ENCODE data around the gene LIPI.
"Not testable (repeated sequence)": the region's sequence is repeated elsewhere in the genome, so short reads cannot be mapped to it uniquely, and the experiment has no call there.

Gene LIPI

DNA sequence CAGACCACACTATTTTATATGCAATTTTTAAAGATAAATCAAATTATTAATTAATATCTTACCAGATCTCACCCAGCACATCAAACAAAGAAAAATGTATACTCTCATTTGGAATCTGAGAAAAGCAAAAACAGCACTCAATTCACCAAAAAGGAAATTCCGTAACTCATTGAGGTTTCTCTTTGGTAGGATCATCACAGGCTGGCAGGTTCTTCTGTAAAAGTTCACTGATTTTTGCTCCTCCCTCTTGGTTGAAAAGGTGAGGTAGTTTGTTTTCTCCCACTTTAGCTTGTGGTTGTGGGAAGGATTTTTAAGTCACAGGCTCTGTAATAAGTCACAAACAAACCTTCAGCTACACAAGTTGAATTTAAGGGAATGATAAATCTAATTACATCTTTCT lies at the start of gene LIPI:
LIPI (minus strand) TSS at position 218 of the 400 bp plus-strand sequence; CDS start at position 108, 110 bp downstream.
- DNase-seq = no peak

DNA sequence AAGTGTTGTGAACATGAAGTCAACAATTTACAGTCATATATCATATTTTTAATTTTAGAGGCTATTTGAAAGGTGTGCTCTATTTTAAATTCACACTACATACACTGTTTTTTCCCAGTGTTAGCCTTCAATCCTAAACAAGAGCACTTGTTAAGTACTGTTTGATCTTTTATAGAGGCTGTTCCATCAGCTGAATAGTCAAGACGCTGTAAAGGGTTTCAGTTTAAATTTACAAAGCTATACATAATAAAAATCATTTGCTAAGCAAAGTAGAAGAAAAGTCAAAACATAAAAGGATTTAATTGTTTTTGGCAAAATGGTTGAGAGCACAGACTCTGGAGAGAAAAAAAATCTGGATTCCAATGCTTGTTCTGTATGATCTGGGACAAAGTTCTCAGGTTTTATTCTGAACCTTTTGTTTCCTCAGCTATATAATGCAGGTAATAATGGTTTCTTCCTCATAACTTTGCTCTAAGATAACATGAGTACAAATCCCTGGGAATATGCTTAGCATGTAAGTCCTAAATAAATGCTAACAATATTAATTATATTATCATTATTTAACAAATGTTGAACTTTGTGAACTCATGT lies 49.5 kb upstream of the LIPI start:
- DNase-seq = no peak

DNA sequence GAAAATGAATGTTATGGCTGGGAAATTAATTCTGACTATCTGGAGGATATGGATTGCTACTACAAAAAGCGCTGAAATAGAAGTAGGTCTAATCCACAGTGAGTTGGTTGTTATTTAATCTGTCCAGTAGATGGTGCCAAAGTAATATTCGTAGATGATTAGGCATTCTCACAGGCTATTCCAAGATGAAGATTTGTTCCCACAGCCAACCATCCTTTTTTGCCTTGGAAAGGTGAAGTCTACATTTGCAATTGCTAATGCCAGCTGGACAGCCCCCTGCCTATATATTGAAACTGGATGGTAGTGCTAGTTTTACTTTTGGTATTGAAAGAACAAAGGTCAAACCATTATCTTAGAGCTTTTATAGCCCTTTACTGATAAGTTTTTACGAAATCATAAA lies 49.0 kb upstream of the LIPI start:
- DNase-seq = peak in 1 of 2 donors; percentile 6

DNA sequence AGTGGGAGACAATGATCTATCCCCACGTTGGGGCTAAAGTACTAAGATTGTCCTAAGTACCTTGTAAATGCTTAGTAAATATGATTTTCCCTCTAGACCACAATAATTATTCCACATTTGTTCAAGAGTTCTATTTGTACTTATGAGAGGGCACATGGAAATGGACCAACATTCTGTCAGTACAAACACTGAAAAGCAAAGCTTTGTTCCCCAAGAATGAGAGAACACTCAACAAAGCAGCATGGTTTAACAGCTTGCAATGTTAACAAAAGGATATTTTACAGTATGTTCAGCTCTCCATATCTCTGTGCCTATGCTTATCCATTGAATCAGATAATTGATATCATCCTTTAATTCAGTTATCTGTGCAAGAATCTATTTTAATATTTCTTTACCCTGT lies 40.6 kb upstream of the LIPI start:
- no peak for DNase-seq

DNA sequence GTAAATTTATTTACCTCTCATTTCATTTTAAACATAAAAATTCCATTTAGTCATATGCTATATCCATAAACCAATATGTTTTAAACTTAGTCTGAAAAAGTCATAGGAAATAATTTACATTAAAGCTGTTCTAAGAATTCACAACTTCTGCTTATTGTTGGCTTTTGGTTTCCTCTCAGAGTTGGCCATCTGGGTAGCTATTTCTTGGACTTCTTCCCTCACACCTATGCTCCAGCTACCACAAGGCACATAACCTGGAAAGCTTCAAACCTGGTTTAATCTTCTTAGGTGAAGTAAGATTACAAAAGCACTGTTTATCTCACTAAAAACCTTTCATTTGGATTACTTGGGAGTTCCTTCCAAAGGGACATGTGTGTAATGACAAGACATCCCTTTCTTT lies 35.0 kb upstream of the LIPI start:
- no peak for DNase-seq

DNA sequence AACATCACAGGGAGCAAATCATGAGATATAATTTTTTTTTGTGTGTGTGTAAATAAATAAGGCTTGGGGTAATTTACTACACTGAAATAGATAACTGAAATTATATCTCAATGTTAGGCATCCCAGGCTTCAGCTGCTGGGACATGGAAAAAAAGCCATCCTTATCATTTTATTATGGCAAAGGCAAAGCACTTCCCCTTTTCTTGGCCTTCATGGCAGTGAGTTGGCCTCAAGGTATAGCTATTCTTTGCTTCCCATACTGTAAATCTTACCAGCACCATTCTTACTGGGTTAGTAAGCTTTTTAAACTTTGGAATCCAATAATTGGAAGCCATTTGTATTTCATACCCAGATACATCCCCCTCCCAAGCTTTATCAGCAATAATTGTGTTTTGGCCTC lies 34.2 kb upstream of the LIPI start:
- DNase-seq = no peak

DNA sequence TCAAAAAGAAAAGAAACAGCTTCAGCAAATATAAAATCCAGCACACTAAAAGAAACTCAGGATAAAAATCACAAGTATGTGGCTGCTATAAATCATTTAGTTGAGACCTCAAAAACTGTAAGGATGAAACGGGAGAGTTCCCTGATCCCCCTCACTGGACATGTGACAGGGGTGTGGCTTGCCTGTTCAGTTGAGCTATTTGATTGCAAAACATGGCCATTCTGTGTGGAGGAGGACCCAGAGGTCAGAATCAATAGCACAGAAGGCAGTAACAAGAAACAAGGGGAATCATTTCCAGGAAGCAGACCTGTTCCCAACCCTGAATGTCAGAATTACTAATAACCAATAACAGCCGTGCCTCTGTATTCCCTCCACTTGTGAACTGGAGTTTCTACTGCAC lies 33.1 kb upstream of the LIPI start:
- no peak for DNase-seq

DNA sequence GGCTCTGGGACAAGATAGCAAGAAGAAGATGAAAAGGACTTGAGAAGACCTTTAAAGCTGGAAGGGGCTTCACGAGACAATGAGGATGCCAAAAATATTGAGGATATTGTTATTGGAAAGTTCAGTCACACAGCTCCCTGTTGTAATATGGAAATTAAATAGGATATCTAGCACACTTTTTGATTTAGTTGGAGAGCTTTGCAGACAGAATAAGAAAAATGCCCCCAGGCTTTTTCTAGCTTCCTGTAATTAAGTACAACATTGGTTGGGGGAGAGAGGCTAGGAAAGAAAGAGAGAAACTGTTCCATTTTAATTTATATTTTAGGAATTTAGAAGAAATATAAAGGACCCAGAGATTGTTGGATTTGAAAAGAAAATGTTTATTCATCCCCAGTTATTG lies 32.7 kb upstream of the LIPI start:
- no peak for DNase-seq

DNA sequence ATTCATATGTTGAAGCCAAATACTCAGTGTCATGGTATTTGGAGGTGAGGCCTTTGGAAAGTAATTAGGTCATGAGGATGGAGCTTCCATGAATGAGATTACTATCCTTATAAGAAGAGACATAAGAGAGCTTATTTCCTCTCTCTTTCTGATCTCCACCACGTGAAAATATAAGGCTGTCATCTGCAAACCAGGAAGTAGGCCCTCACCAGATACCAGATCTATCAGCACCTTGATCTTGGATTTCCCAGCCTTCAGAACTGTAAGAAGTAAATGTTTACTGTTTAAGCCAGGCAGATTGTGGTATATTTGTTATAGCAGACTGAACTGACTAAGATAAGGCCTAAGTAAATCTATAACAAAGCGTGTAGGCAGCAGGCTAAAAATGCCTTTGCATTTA lies 30.5 kb upstream of the LIPI start:
- DNase-seq = peak in 1 of 2 donors; percentile 18

DNA sequence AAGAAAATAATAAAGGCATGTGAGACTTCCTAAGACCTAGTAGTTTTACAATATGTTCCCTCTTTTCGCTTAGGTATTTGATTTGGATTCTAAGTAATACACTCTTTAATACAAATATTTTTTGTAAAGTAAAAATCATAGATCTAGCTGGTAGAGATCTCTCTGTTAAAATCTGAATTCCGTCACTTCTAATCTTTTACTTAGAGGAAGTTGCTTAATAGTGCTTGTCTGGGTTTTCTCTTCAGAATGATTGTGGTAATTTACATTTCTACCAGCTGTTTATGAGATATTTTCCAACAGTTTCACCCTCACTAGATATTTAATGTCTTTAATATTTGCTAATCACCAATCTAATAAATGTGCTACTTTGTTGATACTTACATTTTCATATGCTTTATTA lies 28.5 kb upstream of the LIPI start:
- no peak for DNase-seq

DNA sequence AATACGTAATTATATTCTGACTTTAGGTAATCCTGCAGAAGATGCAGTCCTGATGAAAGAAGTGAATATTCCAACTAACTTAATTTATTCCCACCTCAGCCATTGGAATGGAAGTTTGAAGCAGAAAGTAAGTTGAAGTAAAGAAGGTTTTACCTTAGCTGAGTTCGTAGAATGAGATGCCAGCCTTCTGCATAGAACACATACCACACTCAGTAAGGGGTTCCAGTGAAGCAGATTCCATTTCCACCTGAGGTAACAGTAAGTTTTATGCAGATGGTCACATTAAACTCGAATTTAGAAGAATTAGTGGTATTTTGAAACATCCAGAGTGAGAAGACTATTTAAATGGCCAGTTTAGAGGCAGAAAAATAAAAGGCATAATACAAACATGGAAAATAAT lies 25.4 kb upstream of the LIPI start:
- no peak for DNase-seq

DNA sequence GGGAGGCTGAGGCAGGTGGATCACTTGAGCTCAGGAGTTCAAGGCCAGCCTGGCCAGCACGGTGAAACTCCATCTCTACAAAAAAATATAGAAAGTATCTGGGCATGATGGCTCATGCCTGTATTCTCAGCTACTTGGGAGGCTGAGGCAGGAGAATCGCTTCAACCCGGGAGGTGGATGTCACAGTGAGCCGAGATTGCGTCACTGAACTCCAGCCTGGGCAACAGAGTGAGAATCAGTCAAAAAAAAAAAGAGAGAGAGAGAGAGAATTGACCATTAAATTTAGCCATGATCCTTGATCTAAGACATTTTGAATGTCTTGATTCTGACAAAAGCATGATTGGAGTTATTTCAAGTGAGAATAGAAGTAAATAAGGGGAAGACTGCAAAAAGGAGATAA lies 24.3 kb upstream of the LIPI start:
- DNase-seq = no peak

DNA sequence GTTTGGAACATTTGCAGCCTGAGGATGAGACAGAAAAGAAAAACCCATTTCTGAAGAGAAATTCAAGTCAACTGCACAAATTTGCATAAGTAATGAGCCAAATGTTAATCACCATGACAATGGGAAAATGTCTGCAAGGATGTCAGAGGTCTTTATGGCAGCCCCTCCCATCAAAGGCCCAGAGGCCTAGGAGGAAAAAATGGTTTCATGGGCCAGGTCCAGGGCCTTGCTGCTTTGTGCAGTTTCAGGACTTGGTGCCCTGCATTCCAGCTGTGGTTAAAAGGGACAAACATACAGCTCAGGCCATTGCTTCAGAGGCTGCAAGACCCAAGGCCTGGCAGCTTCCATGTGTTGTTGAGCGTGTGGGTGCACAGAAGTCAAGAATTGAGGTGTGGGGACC lies 18.6 kb upstream of the LIPI start:
- DNase-seq = no peak

DNA sequence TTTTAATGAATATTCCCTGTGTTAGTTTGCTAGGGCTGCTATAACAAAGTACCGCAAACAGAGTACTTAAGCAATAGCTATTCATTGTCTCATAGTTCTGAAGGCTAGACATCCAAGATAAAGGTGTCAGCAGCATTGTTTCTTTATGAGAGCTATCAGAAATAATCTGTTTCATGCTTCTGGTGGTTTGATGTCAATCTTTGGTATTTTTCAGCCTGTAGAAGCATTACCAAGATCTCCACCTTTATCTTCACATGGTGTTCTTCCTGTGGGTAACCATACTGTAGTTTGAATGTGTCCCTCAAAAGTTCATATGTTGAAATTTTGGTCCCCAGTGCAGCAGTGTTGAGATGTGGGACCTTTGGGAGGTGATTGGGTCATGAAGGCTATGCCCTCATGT lies 12.6 kb upstream of the LIPI start:
- DNase-seq = no peak

DNA sequence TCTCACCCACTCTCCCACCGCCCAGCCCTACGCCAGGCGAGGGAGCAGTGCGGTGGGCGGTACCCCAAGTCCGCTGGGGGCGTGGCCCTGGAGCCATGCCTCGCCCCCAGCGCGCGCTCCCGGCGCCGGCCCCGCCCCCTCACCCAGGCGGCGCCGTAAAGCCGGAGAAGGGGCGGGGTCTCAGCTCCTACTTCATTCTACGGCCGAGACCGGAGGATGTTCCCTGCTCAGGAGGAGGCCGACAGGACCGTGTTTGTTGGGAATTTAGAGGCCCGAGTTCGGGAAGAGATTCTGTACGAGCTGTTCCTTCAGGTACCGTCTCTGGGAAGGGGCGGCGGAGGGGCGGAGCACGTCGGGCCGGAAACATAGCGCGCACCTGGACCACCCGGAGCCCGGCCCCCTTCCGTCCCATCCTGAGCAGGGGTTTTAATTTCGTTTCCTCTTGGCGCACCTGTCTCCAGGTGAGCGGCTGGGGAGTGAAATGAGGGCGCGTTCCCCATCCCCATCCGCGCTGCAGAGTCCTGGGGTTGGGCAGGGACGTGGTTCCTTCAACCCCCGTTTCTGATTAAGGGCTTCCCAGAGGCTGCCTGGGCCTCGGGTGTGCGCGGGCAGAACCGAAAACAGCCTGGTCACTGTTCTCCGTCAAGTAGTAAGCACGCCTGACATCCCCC lies 5.4 kb upstream of the LIPI start, which contains the start of gene RBM11:
RBM11 (plus strand) TSS at position 187 of the 671 bp plus-strand sequence; CDS start at position 217, 30 bp downstream.
- peak in 1 of 2 donors; percentile 4 for DNase-seq

DNA sequence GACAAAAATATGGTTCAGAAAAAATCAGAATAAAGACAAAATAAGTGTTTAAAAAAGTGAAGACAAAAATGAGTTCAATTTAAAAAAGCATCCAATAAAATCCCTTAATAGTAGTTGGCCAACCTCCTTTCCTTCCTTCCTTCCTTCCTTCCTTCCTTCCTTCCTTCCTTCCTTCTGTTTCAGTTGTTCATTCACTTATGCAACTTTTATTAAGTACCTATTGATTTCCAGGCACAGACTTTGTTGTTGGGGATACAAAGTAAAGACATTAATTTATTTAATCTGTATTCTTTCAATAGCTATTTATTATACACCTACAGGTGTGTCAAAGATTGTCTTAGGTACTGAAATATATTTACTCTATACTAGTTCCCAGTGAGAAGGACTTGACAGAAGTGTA lies 2.4 kb upstream of the LIPI start:
- no peak for DNase-seq

DNA sequence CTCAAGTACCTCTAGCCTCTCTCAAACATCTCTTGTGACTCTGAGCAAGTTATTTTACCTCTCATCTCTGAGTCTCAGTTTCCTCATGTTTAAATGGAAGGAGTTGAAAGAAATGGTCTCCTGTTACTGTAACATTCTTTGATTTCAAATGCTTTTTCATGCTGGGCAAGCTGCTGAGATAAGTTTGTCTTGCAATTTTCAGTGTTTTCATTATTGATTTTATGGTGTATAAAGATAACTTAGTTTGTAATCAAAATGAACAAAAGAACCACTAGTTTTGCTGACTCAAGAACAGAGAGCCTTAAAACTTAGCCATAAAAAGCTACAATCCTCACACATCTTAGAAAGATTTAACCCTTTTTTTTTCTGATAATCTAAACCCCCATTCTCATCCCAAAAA lies 4.5 kb downstream of the LIPI start:
- DNase-seq = no peak

DNA sequence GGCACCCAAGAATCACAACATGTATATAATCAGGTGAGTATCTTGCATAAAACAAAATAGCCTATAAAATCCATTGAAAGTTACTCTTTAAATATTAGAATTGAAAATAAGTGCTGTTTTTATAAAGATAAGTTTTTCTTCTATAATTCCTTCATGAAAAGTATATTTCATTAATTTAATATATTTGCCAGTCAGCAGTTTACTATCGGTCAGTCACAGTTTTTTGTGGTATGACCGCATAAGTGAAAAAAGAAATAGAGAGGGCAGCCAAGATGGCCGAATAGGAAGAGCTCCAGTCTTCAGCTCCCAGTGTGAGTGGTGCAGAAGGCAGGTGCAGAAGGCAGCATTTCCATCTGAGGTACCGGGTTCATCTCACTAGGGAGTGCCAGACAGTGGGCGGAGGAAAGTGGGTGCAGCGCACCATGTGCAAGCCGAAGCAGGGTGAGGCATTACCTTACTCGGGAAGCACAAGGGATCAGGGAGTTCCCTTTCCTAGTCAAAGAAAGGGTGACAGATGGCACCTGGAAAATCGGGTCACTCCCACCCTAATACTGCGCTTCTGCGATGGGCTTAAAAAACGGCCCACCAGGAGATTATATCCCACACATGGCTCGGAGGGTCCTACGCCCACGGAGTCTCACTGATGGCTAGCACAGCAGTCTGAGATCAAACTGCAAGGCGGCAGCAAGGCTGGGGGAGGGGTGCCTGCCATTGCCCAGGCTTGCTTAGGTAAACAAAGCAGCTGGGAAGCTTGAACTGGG lies 44.1 kb downstream of the LIPI start:
- DNase-seq = not testable (repeated sequence)

DNA sequence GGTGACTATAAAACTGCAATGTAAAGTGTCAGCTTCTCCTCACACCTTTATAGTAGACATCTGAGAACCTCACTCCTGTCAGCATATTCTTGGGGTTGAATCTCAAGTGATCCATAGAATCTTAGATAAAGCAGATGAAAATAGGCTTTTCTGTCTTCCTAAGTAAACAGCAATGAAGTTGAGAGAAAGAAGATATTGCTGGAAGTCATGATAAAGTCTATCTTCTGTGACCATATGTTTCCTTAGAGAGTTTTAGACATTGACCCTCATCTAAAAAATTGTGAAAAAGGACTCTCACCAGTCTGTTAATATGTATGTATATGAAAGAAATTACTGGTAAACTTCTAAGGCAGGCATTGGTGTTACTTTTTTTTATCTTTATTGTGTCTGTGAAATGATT lies 66.8 kb downstream of the LIPI start:
- DNase-seq = no peak

DNA sequence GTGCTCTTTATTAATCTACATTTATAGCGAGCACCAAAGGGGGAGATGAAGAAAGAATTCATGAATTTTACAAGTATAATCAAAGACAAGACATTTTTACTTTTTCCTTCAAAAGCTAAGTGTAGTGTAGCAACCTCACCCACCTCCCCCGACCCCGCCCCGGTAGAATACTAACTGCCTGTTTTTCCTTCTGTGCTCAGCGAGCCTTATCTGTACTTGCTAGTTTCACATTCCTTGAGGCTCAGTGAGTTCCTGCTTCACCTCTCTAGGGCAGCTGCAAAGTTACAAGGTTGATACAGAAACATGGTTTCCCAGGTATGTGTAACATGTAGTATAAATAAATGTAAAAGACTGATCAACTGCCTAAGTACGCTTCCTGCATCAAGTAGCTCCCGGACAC lies 86.5 kb downstream of the LIPI start:
- DNase-seq = no peak

DNA sequence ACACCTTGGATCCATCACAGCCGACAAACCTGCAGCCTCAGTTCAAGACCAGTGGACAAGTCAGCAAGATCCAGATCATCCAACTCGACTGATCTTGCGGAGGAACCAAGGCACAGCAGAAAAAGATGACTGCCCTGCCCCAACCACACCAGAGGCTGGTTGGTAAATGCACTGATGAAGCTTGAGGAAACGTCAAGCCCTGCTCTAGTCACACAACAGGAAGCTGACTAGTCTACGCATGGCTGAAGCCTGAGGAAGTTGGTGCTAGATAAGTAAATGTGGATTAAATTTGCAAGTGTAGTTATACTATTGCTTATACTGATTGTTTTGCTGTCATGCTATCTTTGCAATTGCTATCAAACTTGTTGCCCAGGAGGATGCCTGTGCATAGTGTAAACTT lies 89.0 kb downstream of the LIPI start:
- no peak for DNase-seq

DNA sequence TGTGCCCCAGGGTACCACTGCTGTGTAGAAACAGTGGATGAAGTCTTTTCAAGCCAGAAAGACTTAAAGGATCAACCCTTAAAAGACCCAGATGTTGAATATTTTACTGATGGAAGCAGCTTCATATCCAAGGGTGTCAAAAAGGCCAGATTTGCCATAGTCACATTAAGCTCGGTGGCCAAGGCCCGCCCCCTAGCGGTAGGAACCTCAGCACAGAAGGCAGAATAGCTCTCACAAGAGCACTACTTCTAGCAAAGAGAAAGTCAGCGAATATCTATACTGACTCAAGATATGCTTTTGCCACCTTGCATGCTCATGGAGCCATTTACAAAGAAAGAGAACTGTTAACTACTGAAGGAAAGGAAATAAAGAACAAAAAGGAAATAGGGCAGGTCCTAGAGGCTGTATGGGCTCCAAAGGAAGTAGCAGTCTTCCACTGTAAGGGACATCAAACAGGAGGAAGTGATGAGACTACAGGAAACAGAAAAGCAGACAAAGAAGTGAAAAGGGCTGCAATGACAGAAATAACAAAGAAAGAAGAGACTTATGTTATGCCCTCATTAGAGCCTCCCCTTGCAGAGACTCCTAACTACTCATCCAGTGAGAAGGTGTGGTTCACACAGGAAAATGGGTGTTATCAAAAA lies 90.5 kb downstream of the LIPI start:
- no peak for DNase-seq

DNA sequence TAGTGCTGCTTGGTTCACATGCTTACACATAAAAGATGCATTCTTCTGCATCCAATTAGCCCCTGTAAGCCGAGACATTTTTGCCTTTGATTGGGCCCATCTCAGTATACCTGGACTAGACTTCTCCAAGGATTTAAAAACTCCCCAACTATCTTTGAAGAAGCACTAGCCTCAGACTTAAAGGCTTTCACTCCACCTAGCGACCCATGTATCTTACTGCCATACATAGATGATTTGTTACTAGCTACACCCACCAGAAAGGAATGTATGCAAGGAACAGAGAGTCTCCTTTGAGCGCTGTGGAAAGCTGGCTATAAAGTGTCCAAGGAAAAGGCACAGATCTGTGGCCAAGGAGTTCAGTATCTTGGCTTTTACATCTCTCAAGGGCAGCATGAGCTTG lies 91.7 kb downstream of the LIPI start:
- no peak for DNase-seq

DNA sequence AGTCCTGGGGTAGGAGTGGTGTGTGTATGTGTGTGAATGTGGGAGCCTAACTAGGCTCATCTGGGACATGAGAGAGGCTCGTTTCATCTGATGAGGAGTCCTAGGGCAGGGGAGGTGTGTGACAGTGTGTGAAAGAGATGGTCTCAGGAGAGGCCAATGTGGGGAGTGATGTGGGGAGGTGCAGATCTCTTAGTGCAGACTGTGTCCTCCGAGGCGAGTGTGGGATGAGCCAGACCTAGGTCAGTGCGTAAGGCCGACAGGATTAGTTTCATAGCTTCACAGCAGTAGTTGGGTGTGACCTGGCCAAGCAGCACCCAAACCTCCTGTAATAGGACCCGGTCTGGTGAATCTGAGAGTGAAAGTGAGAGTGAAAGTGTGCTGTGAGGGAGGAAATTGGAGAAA lies 94.7 kb downstream of the LIPI start:
- DNase-seq = no peak

Measured in bone marrow (tissue), 2 donors.